ENCODE data around the gene LIMCH1.
A peak's percentile ranks its signal among the peaks of the same experiment; 100 is the strongest.

The LIMCH1 gene

DNA sequence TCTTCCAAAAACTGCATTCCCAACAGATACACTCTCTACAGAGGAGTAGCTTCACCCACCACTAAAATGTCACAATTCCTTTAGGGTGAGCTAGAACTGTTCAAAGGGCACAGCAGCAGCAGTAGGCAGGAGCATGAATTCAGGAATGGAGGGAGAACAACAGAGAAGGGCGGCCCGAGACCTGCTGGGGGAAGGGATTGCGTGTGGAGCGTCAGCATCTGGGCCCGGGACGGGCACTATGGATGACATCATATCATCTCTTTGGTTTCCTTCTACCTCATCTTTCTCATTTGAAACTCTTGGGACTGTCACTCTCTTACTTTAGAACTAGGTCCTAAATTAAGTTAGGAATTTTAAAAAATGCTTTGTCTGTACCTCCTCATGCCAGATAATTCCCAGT, 115.6 kb downstream of the LIMCH1 start:
- no peak for DNase-seq
- ATAC-seq, result no peak
- Mint-ChIP-seq H3K4me3 (no peak overlapping the region), H3K27me3 (peaks cover 15% of the 10 kb centered on the region), H3K27ac (no peak overlapping the region), H3K4me1 (no peaks in the 10 kb centered on the region), H3K9me3 (no peaks in the 10 kb centered on the region)

DNA sequence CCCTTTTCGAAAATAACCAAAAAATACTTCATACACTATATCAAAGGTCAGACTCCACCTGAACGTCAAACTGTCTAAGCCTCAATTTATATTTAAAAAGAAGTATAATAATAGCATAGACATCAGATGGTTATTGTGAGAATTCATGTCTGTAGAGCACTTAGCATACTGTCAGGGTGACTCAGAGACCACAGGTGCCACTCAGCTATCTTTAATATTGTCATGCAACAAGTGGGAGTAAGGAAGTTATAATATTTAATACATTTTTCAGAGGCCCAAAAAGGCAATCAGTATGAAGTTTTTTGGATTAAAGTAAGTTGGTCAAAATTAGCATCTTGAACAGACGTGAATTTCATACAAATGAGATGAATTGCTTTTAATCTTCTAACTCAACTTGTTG, 117.2 kb downstream of the LIMCH1 start:
- no peak overlapping the region for H3K27ac Mint-ChIP-seq
- no peak for DNase-seq
- H3K9me3 Mint-ChIP-seq, result no peaks in the 10 kb centered on the region
- peaks cover under 1% of the 10 kb centered on the region for H3K4me1 Mint-ChIP-seq
- ATAC-seq, result no peak
- H3K4me3 Mint-ChIP-seq, result no peak overlapping the region
- H3K27me3 Mint-ChIP-seq, result peaks cover 12% of the 10 kb centered on the region

DNA sequence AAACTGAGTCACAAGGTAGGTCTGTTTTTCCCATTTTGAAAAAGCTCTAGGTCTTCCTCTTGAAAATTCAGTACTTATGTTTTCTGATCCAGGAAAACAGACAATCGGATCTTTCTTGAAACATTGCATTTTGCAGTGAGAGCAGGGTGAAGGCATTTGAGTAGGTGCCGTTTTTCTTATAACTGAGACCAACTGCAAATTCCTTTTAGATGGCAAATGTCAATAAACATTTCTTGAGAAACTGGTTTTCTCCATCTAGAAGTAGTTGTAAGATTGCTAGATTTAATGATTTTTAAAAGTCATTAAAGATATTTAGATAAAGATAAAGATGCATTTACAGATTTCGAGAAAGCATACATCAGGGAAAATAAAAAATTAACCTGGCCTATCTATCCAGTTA, 118.1 kb downstream of the LIMCH1 start:
- Mint-ChIP-seq H3K4me3 (no peak overlapping the region), H3K9me3 (no peaks in the 10 kb centered on the region), H3K27ac (no peak overlapping the region), H3K27me3 (peaks cover 17% of the 10 kb centered on the region), H3K4me1 (peaks cover 6% of the 10 kb centered on the region)
- no peak for DNase-seq
- ATAC-seq, result no peak

DNA sequence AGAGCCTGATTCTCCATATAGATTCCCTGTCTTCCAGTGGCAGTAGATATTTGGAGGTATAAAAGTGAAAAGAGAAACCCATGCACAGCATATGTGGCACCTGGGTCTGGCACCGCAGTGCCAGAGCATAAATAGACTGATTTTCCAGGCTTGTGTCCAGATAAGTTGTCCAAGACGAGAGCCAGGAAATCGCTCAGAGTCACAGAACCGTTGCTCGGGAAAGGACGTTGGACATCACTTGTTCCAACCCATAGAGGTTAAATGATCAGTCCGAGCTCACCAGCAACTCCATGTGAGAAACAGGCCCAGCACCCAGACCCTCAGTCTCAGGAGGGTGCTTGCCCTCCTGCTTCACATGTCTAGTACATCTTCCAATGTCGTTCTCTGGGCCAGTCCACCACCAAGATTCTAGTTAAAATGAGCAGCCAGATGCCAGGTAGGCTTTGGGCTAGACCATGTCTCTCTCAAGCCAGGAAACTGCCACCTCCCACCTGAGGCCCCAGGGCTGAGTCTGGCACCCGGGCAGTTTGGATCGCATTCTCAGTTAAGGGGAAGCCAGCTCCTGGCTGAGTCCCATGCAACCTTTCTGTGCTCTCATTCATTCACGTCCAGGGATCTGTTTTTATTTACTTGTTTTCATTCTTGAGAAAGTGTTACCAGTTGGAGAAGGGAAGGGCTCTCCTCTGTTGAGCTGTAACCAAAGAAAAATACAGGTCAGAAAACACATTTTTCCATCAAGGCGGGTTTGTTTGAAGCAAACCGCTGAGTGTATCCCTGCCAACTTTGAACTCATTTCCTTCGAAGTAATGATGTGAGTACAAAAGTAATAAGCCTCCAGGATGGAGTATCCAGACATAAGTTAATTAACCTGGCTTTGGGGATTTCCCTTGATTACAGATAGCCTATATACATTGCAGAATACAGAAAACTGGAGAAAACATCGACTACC, 118.9 kb downstream of the LIMCH1 start:
- Mint-ChIP-seq H3K4me1 (peaks cover 6% of the 10 kb centered on the region), H3K9me3 (no peaks in the 10 kb centered on the region), H3K27ac (no peak overlapping the region), H3K4me3 (no peak overlapping the region), H3K27me3 (peaks cover 17% of the 10 kb centered on the region)
- ATAC-seq (no peak), DNase-seq (no peak)

DNA sequence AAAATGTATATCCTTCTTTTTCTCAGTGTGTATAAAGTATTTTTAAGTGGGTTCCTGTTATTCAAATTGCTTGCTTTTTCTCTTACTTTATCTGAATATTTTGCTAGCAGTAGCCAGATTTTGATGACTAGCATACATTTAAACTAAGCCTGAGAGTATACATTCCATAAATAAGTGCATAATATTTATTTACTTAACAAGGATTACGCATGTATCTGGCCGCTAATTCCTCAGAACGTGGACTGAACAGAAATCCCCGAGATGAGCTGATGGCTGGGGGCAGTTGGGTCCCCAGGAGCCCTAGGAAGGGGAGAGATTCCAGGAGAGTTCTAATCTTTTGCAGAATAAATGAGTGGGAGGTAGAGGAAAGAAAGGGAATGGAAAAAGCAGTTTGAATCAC, 119.6 kb downstream of the LIMCH1 start:
- Mint-ChIP-seq H3K27ac (no peak overlapping the region), H3K27me3 (peaks cover 17% of the 10 kb centered on the region), H3K4me1 (peaks cover 6% of the 10 kb centered on the region), H3K4me3 (no peak overlapping the region), H3K9me3 (no peaks in the 10 kb centered on the region)
- no peak for ATAC-seq
- no peak for DNase-seq

DNA sequence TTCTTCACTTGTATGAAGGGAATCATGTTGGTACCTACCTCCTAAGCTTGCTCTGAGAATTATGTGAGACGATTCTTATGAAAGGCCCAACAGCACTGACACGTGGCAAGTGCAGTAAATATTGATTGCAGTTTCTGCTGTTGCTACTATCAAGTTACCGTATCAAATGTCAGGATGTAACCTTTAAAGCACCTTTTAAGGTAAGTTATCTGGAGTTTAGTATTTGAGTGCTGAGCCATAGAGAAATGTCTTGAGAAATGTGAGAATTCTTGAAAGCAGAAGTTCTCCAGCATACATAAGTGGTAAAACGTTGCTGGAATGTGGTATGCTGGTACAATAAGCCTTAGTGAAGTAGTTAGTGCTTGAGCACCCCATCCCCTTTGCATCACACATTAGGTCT, 120.2 kb downstream of the LIMCH1 start:
- Mint-ChIP-seq H3K4me1 (peaks cover 6% of the 10 kb centered on the region), H3K27me3 (peaks cover 17% of the 10 kb centered on the region), H3K4me3 (no peak overlapping the region), H3K9me3 (no peaks in the 10 kb centered on the region), H3K27ac (no peak overlapping the region)
- ATAC-seq (no peak), DNase-seq (no peak)

DNA sequence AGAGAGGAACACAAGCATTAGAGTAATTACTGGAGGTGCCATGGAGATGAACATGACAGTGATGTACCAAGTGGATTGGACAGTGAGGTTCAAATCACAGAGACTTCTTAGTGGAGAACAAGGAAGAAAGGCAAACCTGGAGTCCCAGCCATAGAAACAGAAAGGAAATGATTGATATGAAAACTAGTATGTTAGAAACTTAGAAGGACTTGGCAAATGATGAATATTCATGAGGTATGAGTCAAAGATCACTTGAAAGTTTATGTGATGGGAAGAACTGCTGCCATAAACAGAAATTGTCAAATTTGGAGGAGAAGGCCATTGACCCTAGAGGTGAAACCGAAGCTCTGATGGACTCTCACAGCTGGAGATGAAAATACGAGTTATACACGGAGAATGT, 122.4 kb downstream of the LIMCH1 start:
- H3K9me3 Mint-ChIP-seq, result no peaks in the 10 kb centered on the region
- peaks cover 6% of the 10 kb centered on the region for H3K4me1 Mint-ChIP-seq
- ATAC-seq (no peak), DNase-seq (no peak)
- H3K27ac Mint-ChIP-seq, result no peak overlapping the region
- no peak overlapping the region for H3K4me3 Mint-ChIP-seq
- peaks cover 10% of the 10 kb centered on the region for H3K27me3 Mint-ChIP-seq

DNA sequence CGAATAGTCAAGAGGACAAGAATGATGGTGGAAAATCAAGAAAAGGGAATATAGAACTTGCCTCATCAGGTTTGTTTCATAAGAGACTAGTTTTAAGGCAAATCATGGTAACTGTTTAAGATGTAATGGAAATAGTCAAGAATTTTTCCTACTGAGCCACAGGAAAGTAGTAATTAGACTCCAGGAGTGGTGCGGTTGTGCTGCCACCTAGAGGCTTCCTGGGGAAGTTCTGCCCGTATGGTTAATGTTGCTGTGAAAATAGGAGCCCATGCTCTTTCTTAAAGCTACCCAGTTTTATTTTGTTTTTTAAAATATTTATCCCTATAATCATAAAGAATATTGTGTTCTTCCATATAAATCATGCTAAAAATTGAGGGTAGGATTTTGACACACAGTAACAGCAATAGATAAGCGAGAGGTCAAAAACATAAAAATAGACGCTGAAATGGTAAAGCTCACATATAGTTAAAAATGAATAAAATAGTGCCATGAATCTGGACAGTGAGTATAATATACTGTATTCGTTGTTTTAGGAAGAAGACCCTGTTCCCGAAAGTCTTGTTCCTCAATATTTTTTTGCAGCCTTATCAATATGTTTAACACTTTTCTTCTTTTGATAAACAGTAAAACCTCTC, 123.6 kb downstream of the LIMCH1 start:
- no peaks in the 10 kb centered on the region for H3K9me3 Mint-ChIP-seq
- H3K27ac Mint-ChIP-seq, result no peak overlapping the region
- peak; percentile 7 to 28 for DNase-seq
- peaks cover 10% of the 10 kb centered on the region for H3K27me3 Mint-ChIP-seq
- ATAC-seq, result no peak
- H3K4me3 Mint-ChIP-seq, result no peak overlapping the region
- H3K4me1 Mint-ChIP-seq, result peaks cover 6% of the 10 kb centered on the region

DNA sequence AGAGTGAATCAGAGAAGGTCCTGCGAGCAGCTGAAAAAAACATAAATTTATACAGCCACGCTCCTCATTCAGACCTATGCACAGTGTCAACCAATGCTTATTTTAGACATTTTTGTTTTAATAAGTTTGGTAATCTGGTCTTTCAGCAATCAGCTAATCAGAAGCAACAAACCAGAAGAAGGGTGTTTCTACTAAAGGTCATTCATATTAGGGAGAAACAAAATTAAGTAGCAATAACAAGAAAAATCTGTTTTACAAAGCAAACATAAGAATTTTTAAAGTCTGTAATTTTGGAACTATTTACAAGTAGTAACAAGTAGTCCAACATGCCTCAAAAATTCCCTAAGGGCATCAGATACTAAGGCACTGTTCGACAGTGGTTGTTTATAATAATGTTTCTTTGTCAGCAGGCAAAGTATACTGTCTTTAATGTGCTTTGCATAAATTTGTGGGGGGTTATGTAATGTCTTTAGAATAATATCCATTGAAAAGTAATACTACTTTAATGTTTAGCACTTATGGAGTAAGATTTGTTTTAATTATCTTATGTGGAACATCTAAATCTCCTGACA, 127.8 kb downstream of the LIMCH1 start:
- H3K4me1 Mint-ChIP-seq, result no peaks in the 10 kb centered on the region
- H3K4me3 Mint-ChIP-seq, result no peak overlapping the region
- no peaks in the 10 kb centered on the region for H3K9me3 Mint-ChIP-seq
- no peak for ATAC-seq
- H3K27ac Mint-ChIP-seq, result no peak overlapping the region
- H3K27me3 Mint-ChIP-seq, result peaks cover 7% of the 10 kb centered on the region
- DNase-seq, result no peak

DNA sequence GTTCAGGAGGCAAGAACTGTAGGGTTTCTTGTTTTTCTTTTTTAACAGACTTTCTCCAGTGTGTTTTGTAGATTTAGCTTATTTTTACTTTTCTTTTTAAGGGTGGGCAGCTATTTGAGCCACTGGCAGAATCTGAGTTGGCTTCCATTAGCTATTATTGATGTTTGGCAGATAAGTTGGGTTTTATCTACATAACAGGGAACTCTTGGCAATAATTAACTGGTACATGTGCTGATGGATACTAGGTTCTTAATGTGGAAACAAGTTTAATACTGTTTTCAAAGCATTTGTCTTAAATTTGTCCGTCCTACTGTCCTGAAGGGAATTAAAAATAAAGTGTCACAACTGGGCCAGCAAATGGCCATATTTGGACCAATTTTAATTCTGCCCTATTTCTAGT, 130.1 kb downstream of the LIMCH1 start:
- no peak overlapping the region for H3K27ac Mint-ChIP-seq
- H3K27me3 Mint-ChIP-seq, result peaks cover 5% of the 10 kb centered on the region
- no peak for DNase-seq
- H3K4me3 Mint-ChIP-seq, result no peak overlapping the region
- no peaks in the 10 kb centered on the region for H3K9me3 Mint-ChIP-seq
- ATAC-seq, result no peak
- H3K4me1 Mint-ChIP-seq, result no peaks in the 10 kb centered on the region

DNA sequence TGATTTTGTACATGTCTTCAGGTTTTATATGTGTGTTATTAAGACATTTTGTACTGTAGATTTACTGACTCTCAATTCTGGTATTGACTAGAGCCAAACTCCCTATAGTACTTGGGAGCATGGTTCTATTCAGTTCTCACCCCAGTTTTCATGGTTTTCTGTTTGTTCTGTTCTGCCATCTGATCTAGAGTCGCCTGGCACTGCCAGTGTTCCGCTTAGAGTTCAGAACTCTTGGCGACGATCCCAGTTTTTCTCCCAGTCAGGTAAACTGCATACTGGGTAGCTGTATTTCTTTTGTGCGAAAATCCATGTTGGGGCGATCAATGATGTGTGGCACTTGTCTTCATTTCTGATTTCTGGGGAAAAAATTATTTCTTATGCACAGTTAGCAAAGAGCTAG, 132.6 kb downstream of the LIMCH1 start:
- peaks cover 5% of the 10 kb centered on the region for H3K27me3 Mint-ChIP-seq
- no peak for ATAC-seq

DNA sequence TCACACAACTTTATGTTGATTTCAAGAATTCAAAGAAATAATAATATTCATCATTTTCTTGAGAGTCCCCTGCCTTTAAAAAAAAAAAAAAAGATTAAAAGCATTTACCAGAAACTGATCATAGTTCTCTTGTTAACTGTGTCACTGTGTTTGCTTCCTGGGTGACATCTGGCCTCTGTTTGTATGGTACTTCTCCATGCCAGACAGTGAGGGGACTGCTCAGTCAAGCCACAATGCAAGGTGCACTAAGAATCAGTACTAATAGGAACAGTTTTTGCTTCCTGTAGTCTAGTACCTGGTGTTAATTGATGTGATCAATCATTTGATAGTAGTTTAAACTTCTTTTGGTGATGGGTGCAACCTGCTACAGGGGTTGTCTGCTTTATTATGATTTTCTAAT, 133.0 kb downstream of the LIMCH1 start:
- ATAC-seq, result no peak
- Mint-ChIP-seq H3K4me1 (no peaks in the 10 kb centered on the region), H3K9me3 (no peaks in the 10 kb centered on the region), H3K4me3 (no peak overlapping the region), H3K27ac (no peak overlapping the region), H3K27me3 (peaks cover 5% of the 10 kb centered on the region)
- no peak for DNase-seq

More for the DNA sequence above, 132.6 kb downstream of the LIMCH1 start:
- no peak for DNase-seq
- H3K4me1 Mint-ChIP-seq, result no peaks in the 10 kb centered on the region
- H3K4me3 Mint-ChIP-seq, result no peak overlapping the region
- H3K9me3 Mint-ChIP-seq, result no peaks in the 10 kb centered on the region
- no peak overlapping the region for H3K27ac Mint-ChIP-seq

DNA sequence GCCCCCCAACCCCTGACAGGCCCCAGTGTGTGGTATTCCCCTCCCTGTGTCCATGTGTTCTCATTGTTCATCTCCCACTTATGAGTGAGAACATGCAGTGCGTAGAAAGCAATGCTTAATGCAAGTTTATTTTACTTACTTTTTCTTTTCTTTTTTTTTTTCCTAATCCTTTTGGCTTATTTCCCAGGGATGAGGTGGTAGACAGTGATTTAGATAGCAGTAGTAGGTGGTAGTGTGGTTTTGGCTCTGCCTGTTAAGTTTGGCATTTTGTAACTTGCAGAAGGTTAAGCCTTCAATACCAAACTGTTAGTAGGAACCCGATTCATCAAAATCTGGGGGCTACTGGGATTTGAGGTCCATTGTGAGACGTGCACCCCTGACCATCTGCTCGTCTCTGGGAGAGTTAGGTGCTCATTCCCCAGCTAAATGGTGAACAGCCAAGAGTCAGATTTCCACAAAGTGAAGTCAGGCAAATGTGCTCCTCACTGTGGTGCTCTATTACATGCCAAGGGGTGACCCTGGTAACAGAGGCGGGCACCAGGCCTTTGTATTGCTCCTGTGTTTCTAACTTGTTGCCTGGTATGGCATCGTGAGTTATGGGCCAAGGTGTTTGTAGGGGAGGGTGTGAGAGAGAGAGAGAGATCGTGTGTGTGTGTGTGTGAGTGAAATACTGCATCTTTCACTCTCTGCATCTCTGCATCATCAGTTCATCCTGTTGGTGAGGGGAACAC, 140.3 kb downstream of the LIMCH1 start:
- Mint-ChIP-seq H3K4me3 (no peak overlapping the region), H3K27me3 (no peaks in the 10 kb centered on the region), H3K27ac (no peak overlapping the region), H3K4me1 (no peaks in the 10 kb centered on the region), H3K9me3 (no peaks in the 10 kb centered on the region)
- no peak for ATAC-seq
- DNase-seq, result no peak

DNA sequence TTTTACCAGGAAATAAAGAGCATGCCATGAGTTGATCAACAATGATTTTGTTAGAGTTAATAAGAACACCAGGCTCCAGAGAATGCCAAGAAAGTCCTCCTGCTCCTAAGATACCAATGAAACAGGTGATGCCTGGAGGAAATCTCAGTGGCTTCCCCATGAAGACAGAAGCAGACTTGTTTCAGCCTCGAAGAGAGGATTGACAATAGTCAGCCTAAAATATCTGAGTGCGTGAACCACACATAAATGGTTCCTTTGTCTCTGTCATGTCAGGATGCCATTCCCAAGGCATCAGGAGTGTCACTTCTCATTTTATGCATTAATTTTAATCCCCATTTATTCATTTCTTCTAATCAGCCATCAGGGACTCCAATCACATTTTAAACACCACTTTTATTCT, 141.0 kb downstream of the LIMCH1 start:
- no peak overlapping the region for H3K27ac Mint-ChIP-seq
- ATAC-seq, result no peak
- H3K9me3 Mint-ChIP-seq, result no peaks in the 10 kb centered on the region
- H3K27me3 Mint-ChIP-seq, result no peaks in the 10 kb centered on the region
- no peak for DNase-seq
- no peaks in the 10 kb centered on the region for H3K4me1 Mint-ChIP-seq
- no peak overlapping the region for H3K4me3 Mint-ChIP-seq

DNA sequence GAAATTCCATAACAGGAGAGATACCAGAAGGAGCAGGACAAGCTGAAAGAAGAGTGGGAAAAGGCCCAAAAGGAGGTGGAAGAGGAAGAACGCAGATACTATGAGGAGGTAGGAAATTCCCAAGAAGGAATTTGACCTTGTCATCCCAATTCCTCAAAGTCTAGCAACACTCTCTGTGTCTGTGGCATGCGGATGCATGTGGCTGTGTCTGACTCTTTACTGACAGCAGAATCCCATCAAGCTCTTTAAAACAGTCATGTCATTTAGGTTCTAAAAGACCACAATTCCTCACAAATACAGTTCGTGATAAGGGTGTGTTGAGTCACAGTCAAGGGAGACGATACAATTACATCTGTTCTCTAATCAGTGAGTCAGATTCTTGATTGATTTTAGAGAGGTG, 142.0 kb downstream of the LIMCH1 start:
- H3K9me3 Mint-ChIP-seq, result no peaks in the 10 kb centered on the region
- H3K27ac Mint-ChIP-seq, result no peak overlapping the region
- no peak for ATAC-seq
- DNase-seq, result no peak
- no peaks in the 10 kb centered on the region for H3K4me1 Mint-ChIP-seq
- no peaks in the 10 kb centered on the region for H3K27me3 Mint-ChIP-seq
- no peak overlapping the region for H3K4me3 Mint-ChIP-seq

DNA sequence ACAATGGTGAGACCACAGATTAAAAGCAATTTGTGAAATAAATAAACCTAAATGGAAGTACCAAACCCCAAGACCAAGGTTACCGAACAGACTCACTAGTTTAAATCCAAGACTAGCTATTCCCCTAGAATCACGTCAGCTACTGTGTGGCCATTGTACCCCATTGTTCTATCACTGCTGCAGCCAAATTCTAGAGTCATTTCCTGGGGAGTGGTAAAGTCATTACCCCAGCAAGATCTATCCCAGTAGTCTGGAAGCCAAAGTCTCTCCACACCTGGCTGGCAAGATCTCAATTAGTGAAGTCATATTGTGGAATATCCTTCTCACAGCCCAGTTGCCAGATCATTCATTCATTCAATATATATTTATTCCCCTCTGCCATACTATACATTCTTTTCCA, 143.1 kb downstream of the LIMCH1 start:
- no peaks in the 10 kb centered on the region for H3K4me1 Mint-ChIP-seq
- no peak for ATAC-seq
- no peaks in the 10 kb centered on the region for H3K27me3 Mint-ChIP-seq

More for the DNA sequence above, 143.1 kb downstream of the LIMCH1 start:
- no peak for DNase-seq
- Mint-ChIP-seq H3K27ac (no peak overlapping the region), H3K9me3 (no peaks in the 10 kb centered on the region), H3K4me3 (no peak overlapping the region)

All from stimulated activated naive CD8-positive, alpha-beta T cell treated with anti-CD3 and anti-CD28 coated beads, Interleukin-15, amount 100 ng/mL, for 72 hours (primary cell).